A549 (cell line): ENCODE measurements around the gene STAMBPL1. TPM values are rescaled to one million over a fixed set of nuclear protein-coding genes. Genes with fewer than 3 reads are reported as not detected.

Source experiments
- ATAC-seq, 2 experiments: fragments of 200-7000 bp in 1 of 2; fragments of >200 bp in 1 of 2; cut with Nextera tagmentation in 1 of 2; cut with Tn5 transposase in 1 of 2; 3 replicates each; pipeline versions ENCODE4 v1.8.0 to v1.9.1; 2018 to 2020; ENCODE audit warnings: mild to moderate bottlenecking in 1 of 2, moderate library complexity in 1 of 2
- CTCF ChIA-PET: fragments of 300-600 bp; sonication (Branson Sonifier 250); formaldehyde crosslinking; extraction: SDS; loops from one replicate; lab custom pipeline; 2021; ENCODE audit warnings: antibody characterized with exemption, inconsistent platforms; lab: Yijun Ruan, JAX
- POLR2A ChIA-PET: fragments of 350-600 bp; formaldehyde crosslinking; extraction: SDS; loops from one replicate; lab custom pipeline; 2021; ENCODE audit warnings: antibody characterized with exemption, inconsistent platforms; lab: Yijun Ruan, JAX
- DNase-seq, 2 experiments: peaks; one replicate each; pipeline versions ENCODE4 v3.0.0 to v3.0.0-alpha.2; 2011 to 2016; ENCODE audit warnings: low read depth in 1 of 2, low spot score in 1 of 2
- FAIRE-seq: peaks from 2 replicates; lab custom pipeline; 2011; peaks lifted over from hg19 to GRCh38; lab: Jason Lieb, UNC
- H3K27ac ChIP-seq, 2 experiments: fragments of >200 bp; sonication (Bioruptor Twin); formaldehyde crosslinking; 3 replicates each; pipeline ENCODE4 v1.5.1; 2016 to 2017
- H3K4me1 ChIP-seq: fragments of >200 bp; sonication (Bioruptor Twin); formaldehyde crosslinking; 3 replicates; pipeline ENCODE4 v1.6.1; 2016
- H3K4me2 ChIP-seq: fragments of >200 bp; sonication (Bioruptor Twin); formaldehyde crosslinking; 3 replicates; pipeline ENCODE4 v1.6.1; 2016
- H3K4me3 ChIP-seq: fragments of >200 bp; sonication (Bioruptor Twin); formaldehyde crosslinking; 3 replicates; pipeline ENCODE4 v1.5.1; 2016
- H3K9me3 ChIP-seq: fragments of >200 bp; sonication (Bioruptor Twin); formaldehyde crosslinking; 3 replicates; pipeline ENCODE4 v1.6.1; 2016
- BCL3 ChIP-seq: fragments of >200 bp; sonication (Bioruptor Twin); formaldehyde crosslinking; IDR thresholded peaks from 3 replicates; pipeline ENCODE4 v1.6.1; 2016
- CBX2 ChIP-seq: fragments of 200-600 bp; sonication (generic); IDR thresholded peaks from 2 replicates; pipeline ENCODE4 v1.6.1; 2016; ENCODE audit warnings: low read depth, mild to moderate bottlenecking, borderline replicate concordance
- CHD4 ChIP-seq: fragments of 200-600 bp; sonication (generic); IDR thresholded peaks from 2 replicates; pipeline ENCODE4 v1.6.1; 2016; ENCODE audit warnings: antibody characterized with exemption, mild to moderate bottlenecking, borderline replicate concordance
- EHF ChIP-seq: fragments of 250-450 bp; sonication (Bioruptor Pico); IDR thresholded peaks from 2 replicates; pipeline ENCODE4 v1.5.0; 2020; ENCODE audit warnings: mild to moderate bottlenecking
- ELK1 ChIP-seq: fragments of 150-350 bp; IDR thresholded peaks from 2 replicates; pipeline ENCODE4 v1.6.1; 2014; ENCODE audit warnings: low read depth, mild to moderate bottlenecking, low read length
- HDAC2 ChIP-seq: fragments of 200-600 bp; sonication (generic); IDR thresholded peaks from 2 replicates; pipeline ENCODE4 v1.6.1; 2016
- HES2 ChIP-seq: fragments of >200 bp; sonication (Bioruptor Twin); formaldehyde crosslinking; IDR thresholded peaks from 2 replicates; pipeline ENCODE4 v1.6.1; 2016
- HEYL ChIP-seq: fragments of 250-450 bp; sonication (Bioruptor Pico); IDR thresholded peaks from 2 replicates; pipeline ENCODE4 v1.8.0; 2021; ENCODE audit warnings: mild to moderate bottlenecking, moderate library complexity
- HOXB5 ChIP-seq: fragments of 250-450 bp; sonication (Bioruptor Pico); IDR thresholded peaks from 2 replicates; pipeline ENCODE4 v1.5.0; 2020; ENCODE audit warnings: mild to moderate bottlenecking, moderate library complexity
- JUN ChIP-seq, 2 experiments: fragments of >200 bp; sonication (Bioruptor Twin); formaldehyde crosslinking; IDR thresholded peaks; 2 replicates in 1 of 2; 3 replicates in 1 of 2; pipeline ENCODE4 v1.6.1; 2016 to 2017
- JUNB ChIP-seq: fragments of >200 bp; sonication (Bioruptor Twin); formaldehyde crosslinking; IDR thresholded peaks from 2 replicates; pipeline ENCODE4 v1.6.1; 2016
- MAZ ChIP-seq: fragments of 150-350 bp; IDR thresholded peaks from 2 replicates; pipeline ENCODE4 v1.6.1; 2014; ENCODE audit warnings: antibody characterized with exemption, low read depth, low read length, borderline replicate concordance
- NFE2L2 ChIP-seq: fragments of 150-350 bp; conservative IDR thresholded peaks from 2 replicates; pipeline ENCODE4 v1.6.1; 2014; ENCODE audit warnings: low read length
- NPAS2 ChIP-seq: fragments of 250-450 bp; sonication (Bioruptor Pico); IDR thresholded peaks from 2 replicates; pipeline ENCODE4 v1.8.0; 2022; ENCODE audit warnings: mild to moderate bottlenecking, moderate library complexity, borderline replicate concordance
- PHF8 ChIP-seq: fragments of 200-600 bp; sonication (generic); IDR thresholded peaks from 2 replicates; pipeline ENCODE4 v1.6.1; 2016; ENCODE audit warnings: low read depth, mild to moderate bottlenecking, antibody characterized with exemption, moderate library complexity, borderline replicate concordance
- POLR2AphosphoS2 ChIP-seq: conservative IDR thresholded peaks from 2 replicates; pipeline ENCODE4 v1.6.1; 2012; ENCODE audit warnings: low read length, improper control_type of control experiment, inconsistent platforms
- RAD21 ChIP-seq, 2 experiments: fragments of >200 bp in 1 of 2; sonication (Bioruptor Twin) in 1 of 2; formaldehyde crosslinking in 1 of 2; IDR thresholded peaks in 1 of 2; conservative IDR thresholded peaks in 1 of 2; 2 replicates in 1 of 2; 3 replicates in 1 of 2; pipeline ENCODE4 v1.6.1; 2012 to 2018; ENCODE audit warnings: inconsistent platforms in 1 of 2
- RFX5 ChIP-seq: fragments of 450-650 bp; IDR thresholded peaks from 2 replicates; pipeline ENCODE4 v1.7.1; 2014; ENCODE audit warnings: antibody characterized with exemption, mild to moderate bottlenecking, moderate library complexity
- SREBF2 ChIP-seq: fragments of 450-650 bp; IDR thresholded peaks from 2 replicates; pipeline ENCODE4 v1.6.1; 2014; ENCODE audit warnings: mild to moderate bottlenecking, moderate library complexity
- TFCP2L1 ChIP-seq: fragments of 250-450 bp; sonication (Bioruptor Pico); IDR thresholded peaks from 2 replicates; pipeline ENCODE4 v1.5.0; 2021; ENCODE audit warnings: mild to moderate bottlenecking
- TP53 ChIP-seq: fragments of 250-450 bp; sonication (Bioruptor Pico); IDR thresholded peaks from 2 replicates; pipeline ENCODE4 v1.5.0; 2021; ENCODE audit warnings: mild to moderate bottlenecking, moderate library complexity
- ZNF302 ChIP-seq: fragments of 250-450 bp; sonication (Bioruptor Pico); IDR thresholded peaks from 2 replicates; pipeline ENCODE4 v1.9.0; 2021; ENCODE audit warnings: inconsistent platforms, mild to moderate bottlenecking, moderate library complexity
- ZSCAN20 ChIP-seq: fragments of 250-450 bp; sonication (Bioruptor Pico); IDR thresholded peaks from 2 replicates; pipeline ENCODE4 v1.8.0; 2022; ENCODE audit warnings: mild to moderate bottlenecking, moderate library complexity
- WGBS: methylation state at CpG from one replicate; pipeline ENCODE4 v1.1.6; 2017; ENCODE audit errors: missing lambda C conversion rate; 5-methylcytosine and 5-hydroxymethylcytosine counted together
- polyA plus RNA-seq, 4 experiments: library from polyadenylated mRNA; depleted of rRNA in 3 of 4; stranded (reverse); fragments of >200 nt; fragmentation: RNase III in 1 of 4; extraction: RNeasy Plus Mini Kit Qiagen cat#74134 plus additional on column Dnase treatment in 1 of 4; gene quantifications; 2 replicates in 3 of 4; 3 replicates in 1 of 4; pipeline ENCODE4 v1.2.3, GENCODE V29; 2011 to 2017
- TF ChIP-seq, protein P1 (sequence below): fragments of 250-450 bp; sonication (Bioruptor Pico); IDR thresholded peaks from 2 replicates; pipeline ENCODE4 v1.5.0; 2020; ENCODE audit warnings: low read depth, mild to moderate bottlenecking, moderate library complexity

Gene STAMBPL1
- polyA plus RNA-seq, 2 of the 4 experiments (the other 2 are of a cell fraction): 29.0 to 32.1 TPM

DNA sequence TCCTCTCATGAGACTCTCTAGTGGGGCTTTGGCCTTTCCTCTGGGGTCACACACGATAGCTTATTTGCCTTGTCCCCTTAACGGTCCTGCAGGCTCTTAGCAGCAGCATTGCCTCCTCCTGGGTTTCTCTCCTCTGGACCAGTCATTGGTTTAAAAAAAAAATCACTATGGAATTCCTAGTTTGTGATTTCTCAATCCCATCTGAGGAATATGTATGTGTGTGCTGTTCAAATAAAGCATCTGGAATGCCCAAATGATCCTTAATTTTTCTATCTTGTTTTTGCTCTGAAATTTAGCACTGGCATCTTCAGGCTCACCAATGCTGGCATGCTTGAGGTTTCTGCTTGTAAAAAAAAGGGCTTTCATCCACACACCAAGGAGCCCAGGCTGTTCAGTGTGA lies 42.0 kb downstream of the STAMBPL1 start:
- Histone ChIP-seq H3K4me3 (no peak overlapping the region), H3K4me2 (no peak overlapping the region), H3K27ac (no peak overlapping the region), H3K4me1 (no peaks in the 10 kb centered on the region), H3K9me3 (no peaks in the 10 kb centered on the region)
- CTCF ChIA-PET: interaction anchor here (1.5 to 2.5 kb wide), 4 partner anchors 10 to 292 kb away, joined by 3 to 21 read pairs (median 4); no protein-coding TSS in a partner anchor
- POLR2A ChIA-PET: no interaction called here
- no peak for DNase-seq
- no peak for FAIRE-seq
- ATAC-seq: no peak
- TF ChIP-seq POLR2AphosphoS2: no peak
- TF ChIP-seq ZNF302: no peak
- TF ChIP-seq NFE2L2: no peak
- TF ChIP-seq TP53: no peak
- TF ChIP-seq TFCP2L1 (CRISPR knock-in tag): no peak
- TF ChIP-seq BCL3: no peak
- TF ChIP-seq RFX5: no peak
- TF ChIP-seq MAZ: no peak
- no peak for TF ChIP-seq JUN (IDR thresholded peaks at IDR 0.05)
- no peak for TF ChIP-seq HEYL (CRISPR knock-in tag)
- no peak for TF ChIP-seq HES2
- TF ChIP-seq JUNB: no peak
- no peak for TF ChIP-seq CHD4
- no peak for TF ChIP-seq EHF (CRISPR knock-in tag)
- no peak for TF ChIP-seq HOXB5 (CRISPR knock-in tag)
- TF ChIP-seq ELK1: no peak
- TF ChIP-seq PHF8: no peak
- TF ChIP-seq, protein P1, sequence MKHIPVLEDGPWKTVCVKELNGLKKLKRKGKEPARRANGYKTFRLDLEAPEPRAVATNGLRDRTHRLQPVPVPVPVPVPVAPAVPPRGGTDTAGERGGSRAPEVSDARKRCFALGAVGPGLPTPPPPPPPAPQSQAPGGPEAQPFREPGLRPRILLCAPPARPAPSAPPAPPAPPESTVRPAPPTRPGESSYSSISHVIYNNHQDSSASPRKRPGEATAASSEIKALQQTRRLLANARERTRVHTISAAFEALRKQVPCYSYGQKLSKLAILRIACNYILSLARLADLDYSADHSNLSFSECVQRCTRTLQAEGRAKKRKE (CRISPR knock-in tag): no peak
- no peak for TF ChIP-seq SREBF2
- TF ChIP-seq ZSCAN20: no peak
- WGBS: 91% methylated on average over 2 of the region's 2 CpGs

DNA sequence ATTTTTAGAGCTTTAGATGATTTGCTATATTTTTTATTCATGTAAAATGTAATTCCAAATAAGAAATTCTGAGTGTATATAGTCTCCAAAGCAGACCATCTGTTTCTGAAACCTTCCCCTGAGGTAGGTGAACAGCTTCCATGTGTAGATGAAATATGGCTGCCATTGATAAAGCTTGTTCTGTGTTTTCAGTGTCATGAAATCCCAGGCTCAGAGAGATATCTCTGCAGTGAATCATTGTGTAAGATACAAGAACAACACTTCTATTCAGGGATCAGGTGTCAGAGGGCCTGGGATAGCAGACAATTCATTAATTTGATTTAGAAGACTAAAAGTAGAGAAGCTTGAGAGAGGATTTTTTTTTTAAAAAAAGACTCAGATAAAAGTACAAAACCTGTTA lies 43.5 kb downstream of the STAMBPL1 start:
- FAIRE-seq (no peak), DNase-seq (no peak), ATAC-seq (no peak)
- no peak overlapping the region for H3K4me3 ChIP-seq
- H3K4me1 ChIP-seq: no peaks in the 10 kb centered on the region
- ChIA-PET POLR2A (no interaction called here), CTCF (interaction anchor here (0.6 to 3.5 kb wide), 7 partner anchors 10 to 113 kb away, joined by 3 to 35 read pairs (median 5); no protein-coding TSS in a partner anchor)
- H3K27ac ChIP-seq: no peak overlapping the region
- no peak overlapping the region for H3K4me2 ChIP-seq
- H3K9me3 ChIP-seq: no peaks in the 10 kb centered on the region
- TF ChIP-seq, protein P1 (CRISPR knock-in tag): no peak
- TF ChIP-seq HES2 (no peak), RFX5 (no peak), ZNF302 (no peak), EHF (CRISPR knock-in tag) (no peak), CBX2 (no peak), HDAC2 (no peak), RAD21 (conservative IDR thresholded peaks at IDR 0.05 in 1 of 2, IDR thresholded peaks at IDR 0.05 in 1 of 2) (no peak), NPAS2 (CRISPR knock-in tag) (no peak)
